Astrocyte of the hippocampus (primary cell): ENCODE data around the gene FCRLA.
A peak's percentile ranks its signal among the peaks of the same experiment; 100 is the strongest.

Experiments
- DNase-seq: peaks from one replicate; pipeline ENCODE4 v3.0.0; 2011; ENCODE audit warnings: low read depth, low spot score

The FCRLA gene

DNA sequence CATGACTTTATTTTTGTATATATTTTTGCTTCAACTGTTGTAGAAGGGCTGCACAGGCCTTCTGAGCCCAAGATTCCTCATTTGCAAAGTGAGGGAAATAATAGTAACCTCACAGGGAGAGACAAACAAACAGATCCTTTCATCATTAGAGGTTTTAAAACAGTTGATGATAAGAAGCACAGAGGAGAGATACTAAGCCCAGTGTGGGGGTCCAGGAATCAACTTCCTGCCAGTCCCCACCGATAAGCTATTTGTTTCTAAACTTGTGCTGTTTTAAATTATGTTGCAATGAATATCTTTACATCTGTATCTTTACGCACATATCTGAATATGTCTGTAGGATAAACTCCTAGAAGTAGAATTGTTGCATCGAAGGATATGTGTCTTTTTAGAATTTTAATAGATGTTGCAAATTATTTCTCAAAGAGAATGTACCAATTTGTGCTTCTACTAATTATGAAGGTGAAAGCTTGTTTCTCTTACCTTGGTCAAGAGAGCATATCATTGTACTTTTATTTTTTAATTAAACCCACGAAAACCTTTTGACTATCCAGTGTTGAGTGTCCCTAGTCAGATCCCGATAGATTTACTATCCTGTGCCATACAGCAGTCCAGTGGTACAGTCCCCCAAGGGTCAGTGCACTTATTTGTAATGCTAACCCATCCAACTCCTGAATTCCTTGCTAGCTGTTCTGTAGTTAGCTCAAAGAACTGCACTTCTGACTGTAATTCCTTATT lies 25.1 kb downstream of the FCRLA start:
- DNase-seq: no peak

DNA sequence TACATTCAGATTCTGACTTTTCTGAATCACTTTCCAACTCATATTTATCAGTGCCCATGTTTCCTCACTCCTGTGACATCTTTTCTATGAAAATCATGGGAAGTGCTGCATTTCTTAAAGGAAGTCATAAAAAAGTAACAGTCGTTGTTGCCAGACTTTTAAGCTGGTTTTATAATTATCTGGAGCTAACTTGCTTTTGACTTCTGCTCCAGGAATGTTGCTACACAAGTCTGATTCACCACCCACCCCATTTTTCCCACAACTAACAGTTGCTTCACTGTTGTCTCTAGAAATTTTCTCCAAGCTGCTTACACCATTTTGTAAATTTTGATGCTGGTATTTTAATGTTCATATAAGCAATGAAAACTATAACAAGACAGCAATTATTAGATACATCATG lies 26.5 kb downstream of the FCRLA start:
- peak; percentile 73 for DNase-seq

DNA sequence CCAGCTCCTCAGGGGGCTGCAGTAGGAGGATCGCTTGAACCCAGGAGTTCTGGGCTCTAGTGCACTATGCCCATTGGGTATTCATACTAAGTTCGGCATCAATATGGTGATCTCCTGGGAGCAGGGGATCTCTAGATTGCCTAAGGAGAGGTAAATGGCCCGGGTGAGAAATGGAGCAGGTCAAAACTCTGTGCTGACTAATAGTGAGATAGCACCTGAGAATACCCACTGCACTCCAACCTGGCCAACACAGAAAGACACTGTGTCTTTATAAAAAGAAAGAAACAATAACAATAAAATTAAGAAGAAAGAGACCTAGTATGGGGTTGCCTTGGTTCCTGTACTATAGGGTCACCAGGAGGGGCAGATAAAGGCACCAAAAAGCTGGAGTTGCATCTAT lies 28.8 kb downstream of the FCRLA start:
- DNase-seq: no peak

DNA sequence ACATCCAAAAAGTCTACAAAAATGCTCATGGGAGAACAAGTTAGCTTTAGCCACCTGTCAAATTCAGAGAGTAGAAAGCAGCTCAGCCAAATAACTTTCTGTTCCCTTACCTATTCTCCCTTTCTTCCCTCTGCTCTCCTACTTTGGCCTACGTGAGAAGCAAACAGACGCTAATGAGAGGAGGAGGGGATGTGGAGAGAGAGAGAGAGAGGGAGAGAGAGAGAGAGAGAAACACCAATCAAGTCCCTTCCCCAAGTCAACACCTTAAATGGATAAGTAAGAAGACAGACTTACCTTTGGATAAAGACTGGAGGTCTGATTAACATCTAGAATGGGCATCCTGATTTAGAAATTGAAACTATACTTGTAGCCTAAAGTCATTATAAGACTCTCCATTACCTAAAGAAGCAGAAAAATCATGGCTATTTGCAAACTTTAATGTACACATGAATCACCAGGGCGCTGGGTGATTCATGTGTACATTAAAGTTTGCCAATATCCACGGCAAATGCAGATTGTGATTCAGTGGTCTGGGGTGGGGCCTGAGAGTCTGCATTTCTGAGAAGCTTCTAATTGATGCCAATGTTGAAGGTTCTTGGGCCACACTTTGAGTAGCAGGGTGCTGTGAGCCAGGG lies 29.4 kb downstream of the FCRLA start:
- DNase-seq: no peak

DNA sequence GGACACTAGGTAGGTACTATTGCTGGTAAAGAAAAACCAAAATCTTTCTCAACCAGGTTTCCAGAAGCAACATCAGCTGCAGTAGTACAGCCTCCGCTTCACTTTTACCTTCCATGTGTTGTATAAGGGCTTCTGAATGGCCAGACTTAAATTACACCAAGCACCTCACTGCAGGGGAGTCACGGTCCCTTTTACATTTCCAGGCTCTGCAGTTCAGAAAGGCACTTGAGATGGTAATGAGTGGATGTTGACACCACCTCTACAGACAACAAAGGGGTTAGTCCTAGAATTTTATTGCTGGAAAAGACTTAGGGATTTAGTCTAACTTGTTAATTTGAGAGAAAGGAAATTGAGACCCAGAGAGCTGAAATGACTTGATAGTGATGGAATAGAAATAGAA lies 30.6 kb downstream of the FCRLA start:
- DNase-seq: no peak

DNA sequence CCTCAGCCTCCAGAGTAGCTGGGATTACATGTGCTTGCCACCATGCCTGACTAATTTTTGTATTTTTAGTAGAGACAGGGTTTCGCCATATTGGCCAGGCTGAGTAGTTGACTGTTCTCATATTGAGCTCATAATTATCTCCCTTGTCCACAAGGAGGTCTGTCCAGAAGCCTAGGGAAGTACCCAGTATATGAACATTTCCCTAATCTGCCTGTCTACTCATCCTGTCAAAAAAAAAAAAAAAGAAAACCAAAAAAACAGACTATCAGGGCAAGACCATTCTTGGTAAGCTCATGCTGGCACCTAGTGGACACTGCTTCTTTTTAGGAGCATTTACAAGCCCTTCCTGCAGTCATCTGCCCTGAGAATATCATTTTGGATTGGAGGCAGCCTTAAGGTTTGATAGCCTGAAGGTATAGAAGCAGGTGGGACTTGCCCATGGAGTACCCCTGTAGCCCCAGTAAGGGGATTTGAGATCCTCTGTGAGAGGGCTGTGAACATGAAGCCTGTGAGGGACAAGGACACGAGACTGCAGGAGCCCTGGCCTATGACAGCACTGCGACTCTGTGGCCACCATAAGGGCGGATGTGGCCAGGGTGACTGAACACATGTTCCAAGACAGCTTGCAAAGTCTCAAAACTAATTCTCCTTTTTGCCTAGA lies 31.7 kb downstream of the FCRLA start:
- DNase-seq: peak; percentile 57

DNA sequence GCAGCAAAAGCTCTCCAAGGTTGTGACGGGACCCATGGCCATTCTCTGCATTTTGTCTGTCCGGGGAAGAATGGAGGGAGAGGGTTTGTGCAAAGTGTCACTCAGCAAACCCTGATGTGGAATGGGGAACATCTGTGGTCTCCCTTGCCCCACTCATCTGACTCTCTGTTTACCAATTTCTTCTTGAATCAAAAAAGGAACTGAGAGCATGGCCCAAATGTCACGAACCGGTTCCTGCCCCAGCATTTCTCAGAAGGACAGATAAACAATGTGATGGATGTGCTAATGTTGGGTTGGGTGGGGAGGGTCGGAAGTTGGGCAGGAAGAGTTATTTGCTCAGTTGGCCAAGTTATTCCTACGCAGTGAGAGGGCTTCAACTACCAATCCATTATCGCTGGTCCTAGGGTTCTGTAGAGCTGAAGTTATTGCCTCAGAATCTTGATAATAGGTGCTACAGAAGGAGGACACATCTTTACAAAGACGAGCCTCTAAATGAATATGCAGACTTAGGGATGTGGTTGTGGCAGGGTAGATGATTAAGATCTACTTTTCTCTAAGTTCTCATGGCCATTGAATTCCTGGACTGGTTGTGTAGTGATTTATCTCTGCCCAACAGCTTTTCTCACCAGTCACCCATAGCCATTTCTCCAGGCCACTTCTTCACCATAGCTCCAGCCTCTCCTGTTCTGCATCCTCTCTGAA lies 33.0 kb downstream of the FCRLA start:
- no peak for DNase-seq

DNA sequence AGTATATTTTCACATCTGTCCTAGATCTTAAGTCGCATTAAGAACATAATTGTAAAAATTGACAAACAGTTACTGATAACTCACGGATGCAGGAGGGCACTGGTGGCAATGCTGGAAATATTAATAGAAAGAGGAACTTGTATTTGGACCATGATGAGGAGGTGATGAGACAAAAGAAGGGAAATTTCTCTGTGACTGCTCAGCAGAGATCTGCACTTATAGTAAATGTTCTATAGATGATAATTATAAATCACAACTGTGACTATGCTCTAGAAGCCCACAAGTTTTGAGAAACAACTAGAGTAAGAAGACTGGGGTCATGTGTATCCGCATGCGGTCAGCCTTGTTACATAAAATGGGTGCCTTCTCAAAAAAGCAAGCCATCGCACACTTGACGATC lies 33.9 kb downstream of the FCRLA start:
- DNase-seq: no peak

DNA sequence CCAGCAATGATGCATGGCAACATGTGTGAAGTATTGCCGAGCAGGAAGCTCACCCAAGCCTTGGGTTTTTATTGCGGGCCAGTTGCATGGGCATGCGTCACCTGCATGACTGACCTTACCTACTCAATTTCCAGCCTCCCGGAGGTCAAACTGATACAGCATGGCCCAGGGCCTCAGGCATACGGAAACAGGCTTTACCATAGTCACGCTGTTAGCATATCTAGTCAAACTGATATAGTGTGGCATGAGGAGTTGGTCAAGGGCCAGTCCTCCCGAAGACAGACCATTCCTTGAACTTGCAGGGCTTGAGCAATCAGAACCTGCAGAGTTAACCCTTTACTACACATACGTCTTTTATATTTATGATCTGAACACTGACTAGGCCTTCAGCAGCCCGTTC lies 36.2 kb downstream of the FCRLA start:
- no peak for DNase-seq

DNA sequence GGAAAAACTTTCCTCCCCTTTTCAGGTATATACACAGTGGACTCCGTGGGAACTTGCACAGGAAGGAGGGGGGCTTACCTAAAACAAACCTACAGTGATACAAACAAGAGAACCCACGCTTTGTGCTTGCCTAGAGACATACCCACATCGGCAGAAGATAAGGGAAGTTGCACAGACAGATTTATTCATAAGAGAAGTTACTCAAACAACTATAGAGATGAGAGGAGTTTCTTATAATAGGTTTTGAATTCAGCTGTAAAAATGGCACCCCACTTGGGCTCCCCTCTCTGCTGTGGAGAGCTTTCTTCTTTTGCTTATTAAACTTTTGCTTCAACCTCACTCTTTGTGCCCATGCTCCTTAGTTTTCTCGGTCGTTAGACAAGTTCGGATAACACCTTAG lies 40.8 kb downstream of the FCRLA start:
- no peak for DNase-seq

DNA sequence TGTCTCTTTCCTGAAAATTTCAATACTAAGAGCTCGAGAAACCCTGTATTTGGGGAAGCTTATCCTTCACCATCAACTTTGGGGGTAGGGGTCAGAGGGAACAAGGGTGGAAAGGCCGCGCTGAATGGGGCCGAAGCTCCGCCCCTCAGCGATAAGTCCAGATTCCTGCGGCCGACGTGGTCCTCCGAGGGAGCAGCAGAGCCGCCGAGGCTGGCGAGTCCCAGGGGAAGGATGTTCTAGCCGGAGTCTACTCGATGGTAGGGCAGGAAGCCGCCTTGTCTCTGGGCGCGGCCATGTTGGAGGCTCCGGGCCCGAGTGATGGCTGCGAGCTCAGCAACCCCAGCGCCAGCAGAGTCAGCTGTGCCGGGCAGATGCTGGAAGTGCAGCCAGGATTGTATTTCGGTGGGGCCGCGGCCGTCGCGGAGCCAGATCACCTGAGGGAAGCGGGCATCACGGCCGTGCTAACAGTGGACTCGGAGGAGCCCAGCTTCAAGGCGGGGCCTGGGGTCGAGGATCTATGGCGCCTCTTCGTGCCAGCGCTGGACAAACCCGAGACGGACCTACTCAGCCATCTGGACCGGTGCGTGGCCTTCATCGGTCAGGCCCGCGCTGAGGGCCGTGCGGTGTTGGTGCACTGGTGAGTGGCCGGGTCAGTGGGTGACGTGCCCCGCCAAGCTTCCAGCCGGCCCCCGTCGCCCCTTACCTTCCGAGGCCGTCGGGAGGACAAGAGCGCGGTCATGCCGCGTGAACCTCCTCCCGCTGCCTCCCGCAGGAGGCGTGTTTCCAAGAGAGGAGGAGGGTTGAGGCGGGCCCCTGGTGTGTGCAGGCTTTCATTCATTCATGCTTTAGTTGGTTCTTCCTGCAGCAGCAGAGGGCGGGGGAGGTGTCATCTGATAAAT lies 42.7 kb downstream of the FCRLA start, which contains the start of gene DUSP12:
DUSP12 (plus strand) TSS at position 278 of the 899 bp plus-strand sequence; CDS start at position 294, 16 bp downstream.
- DNase-seq: peak; percentile 98

DNA sequence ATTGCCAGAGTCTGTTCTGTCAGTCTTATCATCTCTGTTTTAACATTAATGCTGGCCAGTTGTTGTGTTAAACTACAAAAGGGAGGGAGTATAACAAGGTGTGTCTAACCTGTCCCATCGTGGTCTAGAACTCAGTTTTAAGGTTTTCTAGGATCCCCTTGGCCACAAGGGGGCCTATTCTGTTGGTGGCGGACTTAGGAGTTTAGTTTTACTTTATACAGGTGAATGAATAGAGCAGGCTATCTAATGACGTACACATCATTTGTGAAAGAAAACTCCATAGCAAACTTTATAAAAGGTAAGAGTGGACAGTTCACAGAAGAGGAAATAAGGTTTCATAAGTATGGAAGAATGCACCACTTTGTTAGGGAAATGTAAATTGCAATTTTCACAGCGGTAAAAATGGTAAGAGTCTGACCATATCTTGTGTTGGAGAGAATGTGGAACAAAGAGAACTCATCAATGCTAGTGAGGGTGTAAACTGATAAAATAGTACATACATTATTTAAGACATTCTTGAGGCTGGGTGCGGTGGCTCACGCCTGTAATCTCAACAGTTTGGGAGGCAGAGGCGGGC lies 56.6 kb downstream of the FCRLA start:
- DNase-seq: peak; percentile 22
